HG02798 (cell line): ENCODE measurements around the gene NIPSNAP2.
A peak's percentile ranks its signal among the peaks of the same experiment; 100 is the strongest.
"Not testable (repeated sequence)": the region's sequence is repeated elsewhere in the genome, so short reads cannot be mapped to it uniquely, and the experiment has no call there.

Source experiments
- ATAC-seq: cut with Tn5 transposase; IDR thresholded peaks from one replicate; pipeline ENCODE4 v1.9.1; 2021; ENCODE audit warnings: mild to moderate bottlenecking; ENCODE audit not compliant: unreplicated experiment, poor library complexity

The NIPSNAP2 gene

DNA sequence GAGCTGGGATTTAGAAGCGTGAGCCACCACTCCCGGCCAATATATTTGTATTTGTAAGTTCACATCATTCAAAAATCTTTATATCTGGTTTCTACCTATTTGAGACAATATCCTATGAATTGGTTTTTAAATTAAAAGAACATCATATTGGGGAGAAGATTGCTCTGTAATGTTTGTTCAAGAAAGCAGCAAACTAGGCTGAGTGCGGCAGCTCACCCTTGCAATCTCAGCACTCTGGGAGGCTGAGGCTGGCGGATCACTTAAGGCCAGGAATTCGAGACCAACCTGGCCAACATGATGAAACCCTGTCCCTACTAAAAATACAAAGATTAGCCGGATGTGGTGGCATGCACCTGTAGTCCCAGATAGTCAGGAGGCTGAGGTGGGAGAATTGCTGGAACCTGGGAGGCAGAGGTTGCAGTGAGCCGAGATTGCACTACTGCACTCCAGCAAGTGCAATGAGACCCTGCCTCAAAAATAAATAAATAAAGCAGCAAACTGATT lies 9.4 kb downstream of the NIPSNAP2 start:
- ATAC-seq = no peak

DNA sequence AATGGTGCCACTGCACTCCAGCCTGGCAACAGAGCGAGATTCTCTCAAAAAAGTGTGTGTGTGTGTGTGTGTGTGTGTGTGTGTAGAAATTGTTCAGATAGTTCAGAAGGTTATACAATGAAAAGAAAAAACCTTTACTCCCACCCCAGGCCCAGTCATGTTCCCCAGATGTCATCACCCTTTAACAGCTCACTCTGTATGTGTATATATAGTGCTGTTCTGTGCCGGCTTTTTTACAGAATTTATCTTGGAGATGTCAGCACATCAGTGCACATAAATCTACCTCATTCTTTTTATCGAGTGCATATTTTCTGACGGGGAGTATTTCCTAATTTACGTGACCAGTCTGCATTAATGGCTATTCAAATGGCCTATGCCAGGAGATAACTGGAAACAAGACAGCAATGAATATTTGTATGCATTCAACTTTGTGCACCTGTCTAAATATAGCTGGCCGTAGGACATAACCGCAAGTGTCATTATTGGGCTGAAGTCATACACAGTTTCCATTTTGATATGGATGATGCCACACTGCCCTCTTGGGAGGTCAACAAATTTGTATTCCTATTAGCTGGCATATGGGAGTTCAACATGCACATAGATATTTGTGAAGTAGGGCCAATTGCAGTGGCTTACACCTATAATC lies 11.7 kb downstream of the NIPSNAP2 start:
- ATAC-seq = no peak

DNA sequence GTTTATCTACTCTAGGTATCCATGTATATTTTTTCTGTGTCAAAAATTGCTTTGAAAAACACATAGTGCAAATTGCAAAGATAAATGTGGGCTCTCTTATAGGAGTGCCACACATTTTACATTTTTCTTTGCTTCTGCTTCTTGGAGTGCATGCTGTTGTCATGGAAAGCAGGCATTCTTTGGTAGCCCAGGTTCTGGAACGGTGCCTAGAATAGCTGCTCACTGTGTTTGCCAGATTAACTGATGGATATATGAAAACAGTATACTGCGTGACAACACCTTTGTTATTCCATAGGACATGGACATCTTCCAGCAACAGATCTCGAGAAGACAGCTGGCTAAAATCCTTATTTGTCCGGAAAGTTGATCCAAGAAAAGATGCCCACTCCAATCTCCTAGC lies 13.4 kb downstream of the NIPSNAP2 start:
- no peak for ATAC-seq

- ATAC-seq = no peak
Measured at GRCh38 chr7:55980266-55980665, 15.9 kb downstream of the NIPSNAP2 start.

DNA sequence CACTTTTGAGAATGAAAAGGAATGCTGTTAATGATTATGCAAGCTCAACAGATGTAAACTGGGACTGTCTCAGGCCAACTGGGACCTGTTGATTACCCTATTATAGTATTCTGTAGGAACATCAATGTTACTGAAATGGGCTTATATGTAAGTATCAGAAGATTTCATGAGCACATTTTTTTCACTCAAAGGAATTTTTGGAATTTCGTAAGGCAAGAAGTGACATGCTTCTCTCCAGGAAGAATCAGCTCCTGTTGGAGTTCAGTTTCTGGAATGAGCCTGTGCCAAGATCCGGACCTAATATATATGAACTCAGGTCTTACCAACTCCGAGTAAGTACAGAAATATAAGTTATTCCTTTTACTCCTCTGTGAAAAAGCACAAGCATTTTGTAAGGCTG lies 19.2 kb downstream of the NIPSNAP2 start:
- ATAC-seq = no peak

GRCh38 chr7:55992346-55992745 lies 28.0 kb downstream of the NIPSNAP2 start:
- no peak for ATAC-seq

DNA sequence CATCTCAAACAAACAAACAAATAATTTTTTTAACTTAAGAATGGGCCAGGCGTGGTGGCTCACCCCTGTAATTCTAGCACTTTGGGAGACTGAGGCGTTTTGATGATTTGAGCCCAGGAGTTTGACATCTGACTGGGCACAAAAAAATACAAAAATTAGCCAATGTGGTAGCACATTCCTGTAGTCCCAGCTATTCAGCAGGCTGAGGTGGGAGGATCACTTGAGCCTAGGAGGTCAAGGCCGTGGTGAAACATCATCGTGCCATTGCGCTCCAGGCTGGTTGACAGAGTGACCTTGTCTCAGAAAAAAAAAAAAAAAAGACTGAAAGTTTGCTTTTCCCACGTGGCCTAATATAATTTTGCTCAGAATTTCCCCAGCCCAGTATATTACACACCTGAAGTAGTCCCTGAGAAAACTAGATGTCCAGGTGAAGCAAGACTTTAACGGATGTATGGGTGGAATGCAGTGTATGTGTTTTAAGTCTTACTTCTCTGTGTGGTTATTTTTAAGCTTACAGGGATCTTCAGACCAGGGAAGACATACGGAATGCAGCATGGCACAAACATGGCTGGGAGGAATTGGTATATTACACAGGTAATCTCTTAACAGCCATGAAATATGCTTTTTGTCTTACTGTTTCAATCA lies 32.6 kb downstream of the NIPSNAP2 start:
- no peak for ATAC-seq

DNA sequence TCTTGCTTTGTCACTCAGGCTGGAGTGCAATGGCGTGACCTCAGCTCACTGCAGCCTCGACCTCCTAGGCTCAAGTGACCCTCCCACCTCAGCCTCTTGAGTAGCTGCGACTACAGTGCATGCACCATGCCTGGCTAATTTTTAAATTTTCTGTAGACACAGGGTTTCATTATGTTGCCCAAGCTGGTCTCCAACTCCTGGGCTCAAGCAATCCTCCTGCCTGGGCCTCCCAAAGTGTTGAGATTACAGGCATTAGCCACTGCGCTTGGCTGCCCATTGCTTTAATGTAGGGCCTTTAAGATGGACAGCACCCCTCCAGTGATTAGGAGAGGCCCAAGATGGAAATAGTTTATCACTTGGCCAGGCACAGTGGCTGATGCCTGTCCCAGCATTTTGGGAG lies 39.4 kb downstream of the NIPSNAP2 start:
- ATAC-seq = no peak

DNA sequence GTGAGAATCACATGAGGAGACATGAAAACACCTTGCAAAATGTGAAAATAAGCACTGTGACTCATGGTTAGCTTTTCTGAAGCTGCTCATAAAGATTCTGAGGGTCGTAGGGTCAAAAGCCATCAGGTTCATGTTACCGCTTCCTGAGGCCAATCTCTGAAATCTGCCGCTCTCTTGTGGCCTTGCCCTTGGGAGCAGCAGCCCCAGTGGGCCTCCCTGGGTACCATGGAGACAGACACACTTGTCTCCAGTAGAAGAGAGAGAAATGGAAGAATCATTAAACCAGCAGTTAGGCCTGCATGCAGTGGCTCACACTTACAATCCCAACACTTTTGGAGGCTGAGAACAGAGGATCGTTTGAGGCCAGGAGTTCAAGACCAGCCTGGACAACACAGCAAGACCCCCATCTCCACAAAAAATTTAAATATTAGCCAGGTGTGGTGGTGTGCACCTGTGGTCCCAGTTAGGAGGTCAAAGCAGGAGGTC lies 42.8 kb downstream of the NIPSNAP2 start:
- no peak for ATAC-seq

DNA sequence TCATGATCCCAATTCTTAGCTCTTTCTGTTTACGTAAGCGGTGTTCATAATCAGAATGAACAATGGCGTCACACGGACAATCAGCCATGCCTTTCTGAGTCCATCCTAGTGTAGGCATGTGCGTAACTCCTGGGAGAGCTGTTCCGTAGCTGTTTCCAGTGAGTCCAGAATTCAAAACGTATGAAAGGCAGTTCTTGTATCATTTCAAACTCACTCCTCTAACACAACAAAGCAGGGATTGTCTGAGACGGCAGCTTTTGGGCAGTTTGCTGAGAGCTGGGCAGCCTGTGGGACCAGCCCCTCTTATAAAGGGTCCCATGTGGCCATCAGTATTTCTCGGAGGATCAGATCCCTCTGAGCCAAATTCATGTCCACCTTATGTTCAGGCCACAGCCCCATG lies 43.5 kb downstream of the NIPSNAP2 start:
- ATAC-seq = no peak

- no peak for ATAC-seq
Measured at GRCh38 chr7:56009695-56010094, 45.3 kb downstream of the NIPSNAP2 start.

DNA sequence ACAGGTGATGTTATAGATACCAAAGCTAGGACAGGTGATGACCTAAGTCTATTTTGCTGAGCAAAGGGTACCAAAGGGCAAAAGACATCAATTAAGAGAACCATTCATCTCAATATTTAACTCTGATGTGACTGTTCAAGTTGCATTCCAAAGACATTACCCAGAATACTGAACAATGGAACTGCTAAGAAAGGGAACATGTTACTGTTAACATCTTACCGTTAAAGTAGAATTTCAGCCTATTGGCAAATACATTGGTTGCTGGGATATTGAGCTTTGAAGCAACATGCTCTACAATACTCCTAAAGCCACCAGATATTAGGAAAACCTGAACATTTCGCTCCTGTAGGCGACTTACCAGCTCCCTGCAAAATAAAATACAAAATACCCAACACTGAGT lies 52.6 kb downstream of the NIPSNAP2 start:
- ATAC-seq = not testable (repeated sequence)

DNA sequence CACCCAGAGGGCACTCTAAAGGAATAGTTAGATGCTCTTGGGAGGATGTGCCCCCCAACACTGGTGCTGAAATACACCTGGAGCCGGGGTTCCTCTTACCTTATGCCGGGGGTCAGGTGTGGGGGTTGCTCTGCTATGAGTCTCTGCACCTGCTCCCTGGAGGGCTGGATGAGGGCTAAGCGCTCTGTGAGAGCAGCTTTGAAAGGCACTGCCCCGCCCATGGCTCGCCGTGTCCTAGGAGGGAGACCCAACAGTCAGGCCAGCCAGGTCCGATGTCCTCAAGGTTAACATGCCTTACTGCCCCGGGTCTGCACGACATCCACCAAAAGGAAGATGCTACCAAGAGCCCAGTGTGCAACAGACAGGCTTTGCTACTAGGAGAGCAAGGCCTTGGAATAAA lies 55.1 kb downstream of the NIPSNAP2 start:
- no peak for ATAC-seq

DNA sequence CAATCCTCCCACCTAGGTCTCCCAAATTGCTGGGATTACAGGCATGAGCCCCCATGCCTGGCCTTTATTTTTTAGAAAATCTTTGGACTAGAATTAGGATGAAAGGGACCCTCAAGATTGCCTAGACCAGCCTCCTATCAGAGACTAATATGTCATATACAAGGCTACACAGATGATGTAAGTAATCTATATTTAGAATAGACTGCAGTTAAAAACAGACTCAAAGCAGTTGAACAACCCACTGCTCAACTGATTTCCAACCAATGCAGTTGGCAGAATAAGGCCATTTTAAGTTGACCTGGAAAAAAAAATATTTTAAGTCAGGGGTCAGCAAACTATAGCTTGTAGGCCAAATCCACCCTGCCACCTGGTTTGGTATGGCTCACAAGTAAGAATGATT lies 59.1 kb downstream of the NIPSNAP2 start:
- ATAC-seq = no peak

DNA sequence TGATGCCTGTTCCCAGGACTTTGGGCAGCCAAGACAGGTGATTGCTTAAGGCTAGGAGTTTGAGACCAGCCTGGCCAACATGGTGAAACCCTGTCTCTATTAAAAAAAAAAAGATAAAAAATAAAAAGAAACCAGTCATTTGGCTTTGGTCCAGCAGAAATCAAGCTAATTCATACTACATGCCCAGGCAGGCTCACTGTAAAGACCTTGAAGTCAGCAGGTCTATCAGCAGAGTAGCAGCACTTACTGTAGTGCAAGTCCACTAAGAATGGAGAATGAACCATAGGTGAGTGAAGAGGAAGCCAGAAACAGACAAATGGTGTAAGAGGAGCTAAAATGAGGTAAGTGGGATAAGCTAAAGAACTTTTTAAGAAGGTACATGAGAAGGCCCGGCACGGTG lies 62.2 kb downstream of the NIPSNAP2 start:
- ATAC-seq = no peak

- ATAC-seq = no peak
Measured at GRCh38 chr7:56028942-56029630, 64.7 kb downstream of the NIPSNAP2 start.

GRCh38 chr7:56030340-56030739 lies 66.0 kb downstream of the NIPSNAP2 start:
- no peak for ATAC-seq

DNA sequence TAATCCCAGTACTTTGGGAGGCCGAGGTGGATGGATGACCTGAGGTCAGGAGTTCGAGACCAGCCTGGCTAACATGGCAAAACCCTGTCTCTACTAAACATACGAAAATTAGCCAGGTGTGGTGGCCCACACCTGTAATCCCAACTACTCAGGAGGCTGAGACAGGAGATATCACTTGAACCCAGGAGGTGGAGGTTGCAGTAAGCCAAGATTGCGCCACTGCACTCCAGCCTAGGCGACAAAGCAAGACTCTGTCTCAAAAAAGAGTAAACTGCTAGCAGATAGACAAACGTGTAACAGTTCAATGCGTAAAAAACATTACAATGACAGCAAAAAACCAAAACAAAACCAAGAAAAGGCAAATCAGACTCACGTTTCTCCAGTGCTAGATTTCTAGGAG lies 67.2 kb downstream of the NIPSNAP2 start:
- not testable (repeated sequence) for ATAC-seq

DNA sequence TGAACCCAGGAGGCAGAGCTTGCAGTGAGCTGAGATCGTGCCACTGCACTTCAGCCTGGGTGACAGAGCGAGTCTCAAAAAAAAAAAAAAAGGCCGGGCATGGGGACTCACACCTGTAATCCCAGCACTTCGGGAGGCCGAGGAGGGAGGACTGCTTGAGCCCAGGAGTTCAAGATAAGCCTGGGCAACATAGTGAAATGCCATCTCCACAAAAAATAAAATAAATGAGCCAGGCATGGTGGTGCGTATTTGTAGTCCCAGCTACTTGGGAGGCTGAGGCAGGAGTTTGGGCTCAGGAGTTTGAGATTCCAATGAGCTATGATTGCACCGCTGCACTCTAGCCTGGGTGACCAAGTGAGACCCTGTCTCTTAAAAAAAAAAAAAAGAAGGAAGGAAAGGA lies 68.2 kb downstream of the NIPSNAP2 start:
- ATAC-seq = not testable (repeated sequence)

DNA sequence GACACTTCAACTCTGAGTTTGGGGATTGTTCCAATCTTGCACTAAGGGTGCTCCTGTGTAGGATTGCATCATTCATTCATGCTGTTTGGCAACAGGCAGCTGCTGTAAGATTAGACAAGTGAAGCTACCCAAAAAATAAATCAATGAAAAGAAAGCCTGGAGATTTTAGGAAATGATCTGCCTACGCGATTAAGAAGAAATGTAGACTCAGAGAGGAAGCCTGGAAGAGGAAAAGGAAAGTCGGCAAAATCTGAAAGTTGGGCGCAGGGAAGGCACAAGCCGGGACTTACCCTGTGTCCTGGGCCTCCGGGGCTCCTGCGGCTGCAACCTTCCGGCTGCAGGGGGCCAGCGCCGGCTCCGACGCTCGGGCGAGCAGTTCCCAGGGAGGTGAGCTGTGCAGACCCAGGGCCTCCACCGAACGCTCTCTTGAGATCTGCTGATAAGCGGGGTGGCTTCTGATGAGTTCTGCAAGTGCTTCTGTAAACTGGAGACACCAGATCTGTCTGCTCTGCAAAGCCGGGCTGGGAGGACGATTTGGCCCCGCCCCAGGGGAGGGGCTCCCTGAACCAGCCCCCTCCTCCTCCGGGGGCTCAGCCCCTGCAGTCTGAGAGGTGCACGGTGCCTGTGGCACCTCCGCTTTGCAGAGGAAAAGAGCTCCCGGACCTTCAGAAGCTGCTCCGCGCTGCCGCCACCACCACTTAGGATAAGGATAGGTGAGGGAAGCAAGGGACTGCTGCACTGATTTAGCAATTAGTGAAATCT lies 69.5 kb downstream of the NIPSNAP2 start:
- ATAC-seq = peak; percentile 99

GRCh38 chr7:56040730-56041129 lies 76.3 kb downstream of the NIPSNAP2 start:
- no peak for ATAC-seq
